GM23338 (cell line): Measurements from ENCODE around the gene PLPP4. TPM values are rescaled to one million over a fixed set of nuclear protein-coding genes. Genes with fewer than 3 reads are reported as not detected.

Experiments used
- ATAC-seq: fragments of 200-7000 bp; cut with Tn5 transposase; 3 replicates; pipeline ENCODE4 v1.9.1; 2020
- DNase-seq: peaks from one replicate; pipeline ENCODE4 v3.0.0-alpha.2; 2015; ENCODE audit warnings: low spot score
- H2AFZ ChIP-seq: fragments of 200-600 bp; sonication (generic); 2 replicates; pipeline ENCODE4 v1.8.0; 2016; ENCODE audit warnings: antibody characterized with exemption, mild to moderate bottlenecking, moderate library complexity
- H3F3A ChIP-seq: fragments of 200-600 bp; sonication (generic); replicated peaks from 2 replicates; pipeline ENCODE4 v1.8.0; 2017; ENCODE audit warnings: antibody characterized with exemption, mixed run types, low read depth
- H3K27ac ChIP-seq: fragments of 200-600 bp; sonication (generic); 2 replicates; pipeline ENCODE4 v1.6.1; 2016; ENCODE audit warnings: low read depth
- H3K27me3 ChIP-seq: fragments of 200-600 bp; sonication (generic); 2 replicates; pipeline ENCODE4 v1.8.0; 2016; ENCODE audit warnings: mild to moderate bottlenecking, mixed run types, moderate library complexity; ENCODE audit not compliant: insufficient read depth
- H3K36me3 ChIP-seq: fragments of 200-600 bp; sonication (generic); 2 replicates; pipeline ENCODE4 v1.8.0; 2016; ENCODE audit warnings: mild to moderate bottlenecking; ENCODE audit not compliant: insufficient read depth
- H3K4me1 ChIP-seq: fragments of 200-600 bp; sonication (generic); 2 replicates; pipeline ENCODE4 v1.8.0; 2016; ENCODE audit warnings: mild to moderate bottlenecking, moderate library complexity; ENCODE audit not compliant: insufficient read depth
- H3K4me2 ChIP-seq: fragments of 200-600 bp; sonication (generic); 2 replicates; pipeline ENCODE4 v1.7.1; 2017; ENCODE audit warnings: mixed run types
- H3K4me3 ChIP-seq: fragments of 200-600 bp; sonication (generic); 2 replicates; pipeline ENCODE4 v1.6.1; 2016; ENCODE audit warnings: mixed run types
- H3K79me2 ChIP-seq: fragments of 200-600 bp; sonication (generic); replicated peaks from 2 replicates; pipeline ENCODE4 v1.8.0; 2017; ENCODE audit warnings: mild to moderate bottlenecking; ENCODE audit not compliant: insufficient read depth
- H3K9me2 ChIP-seq: fragments of 200-600 bp; sonication (generic); 2 replicates; pipeline ENCODE4 v1.8.0; 2017; ENCODE audit not compliant: insufficient read depth
- H4K20me1 ChIP-seq: fragments of 200-600 bp; sonication (generic); replicated peaks from 2 replicates; pipeline ENCODE4 v1.8.0; 2017; ENCODE audit warnings: mild to moderate bottlenecking; ENCODE audit not compliant: insufficient read depth
- H3K27ac Mint-ChIP-seq: 2 replicates; pipeline ENCODE4 v1.8.0; 2020; ENCODE audit warnings: inconsistent platforms, mild to moderate bottlenecking, moderate library complexity, mixed read lengths
- H3K27me3 Mint-ChIP-seq: 3 replicates; pipeline ENCODE4 v1.8.0; 2022; ENCODE audit warnings: low read depth, mild to moderate bottlenecking, moderate library complexity, mixed read lengths, inconsistent platforms; ENCODE audit not compliant: insufficient read depth, poor library complexity
- H3K36me3 Mint-ChIP-seq: 3 replicates; pipeline ENCODE4 v1.8.0; 2021; ENCODE audit warnings: low read depth, mild to moderate bottlenecking, inconsistent platforms, moderate library complexity, mixed read lengths
- H3K4me1 Mint-ChIP-seq: 3 replicates; pipeline ENCODE4 v1.8.0; 2020; ENCODE audit warnings: mild to moderate bottlenecking, inconsistent platforms, mixed read lengths
- H3K4me3 Mint-ChIP-seq: 3 replicates; pipeline ENCODE4 v1.8.0; 2021; ENCODE audit warnings: moderate library complexity, mild to moderate bottlenecking, inconsistent platforms, mixed read lengths
- H3K9me3 Mint-ChIP-seq: 3 replicates; pipeline ENCODE4 v1.8.0; 2020; ENCODE audit warnings: moderate library complexity, mild to moderate bottlenecking, inconsistent platforms, mixed read lengths
- CREB1 ChIP-seq: fragments of 250-450 bp; sonication (Bioruptor Pico); IDR thresholded peaks from 2 replicates; pipeline ENCODE4 v1.5.0; 2020; ENCODE audit warnings: low read depth, mild to moderate bottlenecking, moderate library complexity
- ETS1 ChIP-seq: IDR thresholded peaks from 2 replicates; pipeline ENCODE4 v1.6.1; 2016; ENCODE audit warnings: antibody characterized with exemption
- EZH2 ChIP-seq: fragments of 200-600 bp; sonication (generic); IDR thresholded peaks from one replicate; pipeline ENCODE4 v1.8.0; 2017; ENCODE audit warnings: antibody characterized with exemption, mild to moderate bottlenecking, low read depth; ENCODE audit not compliant: unreplicated experiment
- EZH2phosphoT487 ChIP-seq: fragments of 200-600 bp; sonication (generic); IDR thresholded peaks from one replicate; pipeline ENCODE4 v1.8.1; 2018; ENCODE audit warnings: antibody characterized with exemption; ENCODE audit not compliant: unreplicated experiment
- JUNB ChIP-seq: IDR thresholded peaks from one replicate; pipeline ENCODE4 v1.6.1; 2016; ENCODE audit warnings: antibody characterized with exemption; ENCODE audit not compliant: unreplicated experiment
- NANOG ChIP-seq: IDR thresholded peaks from 2 replicates; pipeline ENCODE4 v1.6.1; 2016; ENCODE audit warnings: antibody characterized with exemption, borderline replicate concordance
- POLR2AphosphoS5 ChIP-seq: IDR thresholded peaks from 2 replicates; pipeline ENCODE4 v1.6.1; 2016; ENCODE audit warnings: antibody characterized with exemption, low read depth
- STAT1 ChIP-seq: IDR thresholded peaks from one replicate; pipeline ENCODE4 v1.6.1; 2016; ENCODE audit warnings: antibody characterized with exemption; ENCODE audit not compliant: unreplicated experiment
- ZNF114 ChIP-seq: fragments of 250-450 bp; sonication (Bioruptor Pico); IDR thresholded peaks from 2 replicates; pipeline ENCODE4 v1.5.0; 2020; ENCODE audit warnings: mild to moderate bottlenecking, moderate library complexity
- ZNF331 ChIP-seq: fragments of 250-450 bp; sonication (Bioruptor Pico); IDR thresholded peaks from 2 replicates; pipeline ENCODE4 v1.5.0; 2020; ENCODE audit warnings: low read depth, mild to moderate bottlenecking, moderate library complexity
- ZNF462 ChIP-seq: fragments of 250-450 bp; sonication (Bioruptor Pico); IDR thresholded peaks from 2 replicates; pipeline ENCODE4 v1.5.0; 2020; ENCODE audit warnings: mild to moderate bottlenecking, moderate library complexity
- polyA plus RNA-seq: library from polyadenylated mRNA; unstranded; fragments of >200 nt; fragmentation: Nextera tagmentation; extraction: Ambion mirVana; gene quantifications from 2 replicates; pipeline ENCODE4 v1.2.1, GENCODE V29; 2016
- total RNA-seq: library from RNA; depleted of rRNA; stranded (reverse); fragments of >200 nt; shearing (Covaris generic); gene quantifications from 2 replicates; pipeline ENCODE4 v1.2.3, GENCODE V29; 2014
- TF ChIP-seq, protein P1 (sequence below): IDR thresholded peaks from one replicate; pipeline ENCODE4 v1.6.1; 2018; ENCODE audit warnings: antibody characterized with exemption; ENCODE audit not compliant: unreplicated experiment
- TF ChIP-seq, protein P2 (sequence below), 2 experiments: fragments of 200-600 bp in 1 of 2; sonication (generic) in 1 of 2; conservative IDR thresholded peaks; 2 replicates each; pipeline versions ENCODE4 v1.5.1 to v1.6.1; 2016 to 2017; ENCODE audit warnings: antibody characterized with exemption in 2 of 2, low read depth in 2 of 2, mild to moderate bottlenecking in 2 of 2, moderate library complexity in 1 of 2

PLPP4 gene
- total and polyA plus RNA-seq, 2 experiments from 2014 or later: 0.24 to 0.31 TPM

DNA sequence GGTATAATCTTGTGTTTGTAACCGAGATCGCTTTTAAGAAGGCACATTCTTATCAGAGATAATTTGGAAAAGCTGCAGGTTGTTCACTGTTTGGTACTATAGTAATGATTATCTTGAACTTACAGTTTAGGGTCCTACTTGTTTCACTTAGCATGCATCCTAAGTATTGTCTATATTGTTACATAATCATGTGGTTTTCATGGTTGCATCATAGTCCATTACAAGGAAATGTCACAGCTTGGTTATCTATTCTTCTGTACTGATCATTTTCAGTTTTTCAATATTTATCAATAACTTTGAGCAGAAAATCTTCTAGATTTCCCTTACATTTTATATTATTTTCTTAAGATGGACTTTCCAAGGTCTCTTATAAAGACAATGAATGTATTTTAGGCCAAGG, 116.3 kb downstream of the PLPP4 start:
- Histone ChIP-seq H3K4me3 (no peak overlapping the region), H3K9me2 (no peaks in the 10 kb centered on the region), H3K4me2 (no peak overlapping the region), H3K4me1 (no peaks in the 10 kb centered on the region), H3K79me2 (no peaks in the 10 kb centered on the region), H3K27me3 (no peaks in the 10 kb centered on the region), H3K27ac (no peak overlapping the region), H3K36me3 (no peaks in the 10 kb centered on the region), H4K20me1 (no peaks in the 10 kb centered on the region), H2AFZ (no peak overlapping the region), H3F3A (no peaks in the 10 kb centered on the region)
- ATAC-seq (no peak), DNase-seq (no peak)
- Mint-ChIP-seq H3K4me1 (peaks cover 10% of the 10 kb centered on the region; the same call in 2 of the 3 replicates), H3K4me3 (no peak overlapping the region), H3K27me3 (peaks cover 2% of the 10 kb centered on the region), H3K27ac (no peak overlapping the region), H3K36me3 (no peaks in the 10 kb centered on the region), H3K9me3 (no peaks in the 10 kb centered on the region)
- TF ChIP-seq, protein P1, sequence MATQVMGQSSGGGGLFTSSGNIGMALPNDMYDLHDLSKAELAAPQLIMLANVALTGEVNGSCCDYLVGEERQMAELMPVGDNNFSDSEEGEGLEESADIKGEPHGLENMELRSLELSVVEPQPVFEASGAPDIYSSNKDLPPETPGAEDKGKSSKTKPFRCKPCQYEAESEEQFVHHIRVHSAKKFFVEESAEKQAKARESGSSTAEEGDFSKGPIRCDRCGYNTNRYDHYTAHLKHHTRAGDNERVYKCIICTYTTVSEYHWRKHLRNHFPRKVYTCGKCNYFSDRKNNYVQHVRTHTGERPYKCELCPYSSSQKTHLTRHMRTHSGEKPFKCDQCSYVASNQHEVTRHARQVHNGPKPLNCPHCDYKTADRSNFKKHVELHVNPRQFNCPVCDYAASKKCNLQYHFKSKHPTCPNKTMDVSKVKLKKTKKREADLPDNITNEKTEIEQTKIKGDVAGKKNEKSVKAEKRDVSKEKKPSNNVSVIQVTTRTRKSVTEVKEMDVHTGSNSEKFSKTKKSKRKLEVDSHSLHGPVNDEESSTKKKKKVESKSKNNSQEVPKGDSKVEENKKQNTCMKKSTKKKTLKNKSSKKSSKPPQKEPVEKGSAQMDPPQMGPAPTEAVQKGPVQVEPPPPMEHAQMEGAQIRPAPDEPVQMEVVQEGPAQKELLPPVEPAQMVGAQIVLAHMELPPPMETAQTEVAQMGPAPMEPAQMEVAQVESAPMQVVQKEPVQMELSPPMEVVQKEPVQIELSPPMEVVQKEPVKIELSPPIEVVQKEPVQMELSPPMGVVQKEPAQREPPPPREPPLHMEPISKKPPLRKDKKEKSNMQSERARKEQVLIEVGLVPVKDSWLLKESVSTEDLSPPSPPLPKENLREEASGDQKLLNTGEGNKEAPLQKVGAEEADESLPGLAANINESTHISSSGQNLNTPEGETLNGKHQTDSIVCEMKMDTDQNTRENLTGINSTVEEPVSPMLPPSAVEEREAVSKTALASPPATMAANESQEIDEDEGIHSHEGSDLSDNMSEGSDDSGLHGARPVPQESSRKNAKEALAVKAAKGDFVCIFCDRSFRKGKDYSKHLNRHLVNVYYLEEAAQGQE: no peak
- TF ChIP-seq NANOG (no peak), JUNB (no peak), POLR2AphosphoS5 (no peak), ETS1 (no peak), CREB1 (CRISPR knock-in tag) (no peak), ZNF331 (CRISPR knock-in tag) (no peak), EZH2 (no peak), EZH2phosphoT487 (no peak), ZNF114 (CRISPR knock-in tag) (no peak), STAT1 (no peak), ZNF462 (CRISPR knock-in tag) (no peak)
- TF ChIP-seq, protein P2, sequence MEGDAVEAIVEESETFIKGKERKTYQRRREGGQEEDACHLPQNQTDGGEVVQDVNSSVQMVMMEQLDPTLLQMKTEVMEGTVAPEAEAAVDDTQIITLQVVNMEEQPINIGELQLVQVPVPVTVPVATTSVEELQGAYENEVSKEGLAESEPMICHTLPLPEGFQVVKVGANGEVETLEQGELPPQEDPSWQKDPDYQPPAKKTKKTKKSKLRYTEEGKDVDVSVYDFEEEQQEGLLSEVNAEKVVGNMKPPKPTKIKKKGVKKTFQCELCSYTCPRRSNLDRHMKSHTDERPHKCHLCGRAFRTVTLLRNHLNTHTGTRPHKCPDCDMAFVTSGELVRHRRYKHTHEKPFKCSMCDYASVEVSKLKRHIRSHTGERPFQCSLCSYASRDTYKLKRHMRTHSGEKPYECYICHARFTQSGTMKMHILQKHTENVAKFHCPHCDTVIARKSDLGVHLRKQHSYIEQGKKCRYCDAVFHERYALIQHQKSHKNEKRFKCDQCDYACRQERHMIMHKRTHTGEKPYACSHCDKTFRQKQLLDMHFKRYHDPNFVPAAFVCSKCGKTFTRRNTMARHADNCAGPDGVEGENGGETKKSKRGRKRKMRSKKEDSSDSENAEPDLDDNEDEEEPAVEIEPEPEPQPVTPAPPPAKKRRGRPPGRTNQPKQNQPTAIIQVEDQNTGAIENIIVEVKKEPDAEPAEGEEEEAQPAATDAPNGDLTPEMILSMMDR (conservative IDR thresholded peaks at IDR 0.05; ENCODE audit: low read depth in 2 of 2): no peak
